Choroid plexus epithelial cell (primary cell): ENCODE measurements around the gene TTBK2.
A peak's percentile ranks its signal among the peaks of the same experiment; 100 is the strongest.

Source experiments
- DNase-seq: peaks from one replicate; pipeline ENCODE4 v3.0.0-alpha.2; 2010; ENCODE audit warnings: low read depth
- H3K4me3 ChIP-seq: 2 replicates; pipeline ENCODE4 v1.5.1; 2011; ENCODE audit warnings: low read depth, mild to moderate bottlenecking, control low read depth, low read length, moderate library complexity
- CTCF ChIP-seq: conservative IDR thresholded peaks from 2 replicates; pipeline ENCODE4 v1.5.1; 2011; ENCODE audit warnings: low read depth, mild to moderate bottlenecking, control low read depth, inconsistent platforms, low read length, moderate library complexity

Gene TTBK2

GRCh38 chr15:42919799-42920518 lies 619 bp downstream of the TTBK2 start:
- peak; percentile 41 for DNase-seq
- no peak for TF ChIP-seq CTCF

GRCh38 chr15:42919308-42919707 lies 1.3 kb downstream of the TTBK2 start:
- H3K4me3 ChIP-seq = peak overlapping the region; percentile 90
- DNase-seq = peak; percentile 11
- TF ChIP-seq CTCF = no peak

More at GRCh38 chr15:42919799-42920518, 619 bp downstream of the TTBK2 start:
- H3K4me3 ChIP-seq = peak overlapping the region; percentile 90

- DNase-seq = no peak
- no peak for TF ChIP-seq CTCF
- H3K4me3 ChIP-seq = no peak overlapping the region
Measured at GRCh38 chr15:42918047-42918446, 2.5 kb downstream of the TTBK2 start.

GRCh38 chr15:42915654-42916315 lies 4.8 kb downstream of the TTBK2 start:
- H3K4me3 ChIP-seq = no peak overlapping the region
- TF ChIP-seq CTCF = no peak
- no peak for DNase-seq

- TF ChIP-seq CTCF = no peak
- peak overlapping the region; percentile 26 for H3K4me3 ChIP-seq
- DNase-seq = peak; percentile 25
Measured at GRCh38 chr15:42914728-42915497, 5.7 kb downstream of the TTBK2 start.

GRCh38 chr15:42911058-42911592 lies 9.5 kb downstream of the TTBK2 start:
- TF ChIP-seq CTCF = no peak
- peak; percentile 35 for DNase-seq
- no peak overlapping the region for H3K4me3 ChIP-seq
